Astrocyte (in vitro differentiated cells and primary cell): Measurements from ENCODE around the gene TSC2. TPM values are rescaled to one million over a fixed set of nuclear protein-coding genes. Genes with fewer than 3 reads are reported as not detected.
"Not testable (repeated sequence)": the region's sequence is repeated elsewhere in the genome, so short reads cannot be mapped to it uniquely, and the experiment has no call there.

Source experiments
- DNase-seq: peaks from one replicate; pipeline ENCODE4 v3.0.0-alpha.2; 2010; ENCODE audit warnings: low read depth
- FAIRE-seq: peaks from 2 replicates; lab custom pipeline; 2011; peaks lifted over from hg19 to GRCh38; lab: Jason Lieb, UNC
- H2AFZ ChIP-seq: 2 replicates; pipeline ENCODE4 v1.6.0; 2012; ENCODE audit warnings: low read depth, low read length, inconsistent platforms
- H3K27ac ChIP-seq: 2 replicates; pipeline ENCODE4 v1.5.1; 2011; ENCODE audit warnings: low read depth, low read length, inconsistent platforms
- H3K27me3 ChIP-seq: 2 replicates; pipeline ENCODE4 v1.6.0; 2011; ENCODE audit warnings: low read length, inconsistent platforms; ENCODE audit not compliant: insufficient read depth
- H3K36me3 ChIP-seq: 2 replicates; pipeline ENCODE4 v1.5.1; 2011; ENCODE audit warnings: low read length, inconsistent platforms; ENCODE audit not compliant: insufficient read depth
- H3K4me1 ChIP-seq: 2 replicates; pipeline ENCODE4 v1.5.1; 2011; ENCODE audit warnings: low read length, inconsistent platforms; ENCODE audit not compliant: insufficient read depth
- H3K4me2 ChIP-seq: 2 replicates; pipeline ENCODE4 v1.6.0; 2012; ENCODE audit warnings: low read length, inconsistent platforms
- H3K4me3 ChIP-seq: 2 replicates; pipeline ENCODE4 v1.5.1; 2011; ENCODE audit warnings: low read depth, mild to moderate bottlenecking, low read length, inconsistent platforms; ENCODE audit not compliant: insufficient read depth
- H3K79me2 ChIP-seq: 2 replicates; pipeline ENCODE4 v1.6.0; 2012; ENCODE audit warnings: mild to moderate bottlenecking, low read length, inconsistent platforms; ENCODE audit not compliant: insufficient read depth
- H3K9ac ChIP-seq: 2 replicates; pipeline ENCODE4 v1.6.0; 2012; ENCODE audit warnings: mild to moderate bottlenecking, low read length, inconsistent platforms
- H3K9me3 ChIP-seq: 2 replicates; pipeline ENCODE4 v1.5.1; 2012; ENCODE audit warnings: low read depth, mild to moderate bottlenecking, low read length, inconsistent platforms; ENCODE audit not compliant: insufficient read depth
- H4K20me1 ChIP-seq: 2 replicates; pipeline ENCODE4 v1.6.0; 2012; ENCODE audit warnings: low read length, inconsistent platforms; ENCODE audit not compliant: insufficient read depth
- H3K27ac Mint-ChIP-seq: one replicate; pipeline ENCODE4 v1.8.0; 2021; ENCODE audit warnings: mild to moderate bottlenecking, mixed read lengths; ENCODE audit not compliant: unreplicated experiment
- H3K27me3 Mint-ChIP-seq: one replicate; pipeline ENCODE4 v1.8.0; 2021; ENCODE audit warnings: low read depth, mixed read lengths; ENCODE audit not compliant: unreplicated experiment
- H3K36me3 Mint-ChIP-seq: one replicate; pipeline ENCODE4 v1.8.0; 2021; ENCODE audit warnings: low read depth, mixed read lengths; ENCODE audit not compliant: unreplicated experiment
- H3K4me1 Mint-ChIP-seq: one replicate; pipeline ENCODE4 v1.8.0; 2021; ENCODE audit warnings: low read depth, mixed read lengths; ENCODE audit not compliant: unreplicated experiment
- H3K4me3 Mint-ChIP-seq: one replicate; pipeline ENCODE4 v1.8.0; 2021; ENCODE audit warnings: mild to moderate bottlenecking, moderate library complexity, mixed read lengths; ENCODE audit not compliant: unreplicated experiment
- H3K9me3 Mint-ChIP-seq: one replicate; pipeline ENCODE4 v1.8.0; 2021; ENCODE audit warnings: mild to moderate bottlenecking, mixed read lengths; ENCODE audit not compliant: unreplicated experiment
- microRNA-seq: library from miRNA; unstranded; fragments of <30 nt; microRNA quantifications from one replicate; pipeline ENCODE4 v1.2.0, GENCODE V29; 2020
- total RNA-seq: library from RNA; stranded (reverse); gene quantifications from 2 replicates; pipeline ENCODE4 v1.2.1, GENCODE V29; 2021

TSC2 gene
- total RNA-seq, 1 donor from 2014 or later: 89.5 TPM

GRCh38 chr16:2129890-2130447 is 82.2 kb downstream of the TSC2 start:
- Histone ChIP-seq H3K79me2 (peaks cover 48% of the 10 kb centered on the region), H3K4me1 (peaks cover 31% of the 10 kb centered on the region)
- H3K9me3 Mint-ChIP-seq, H3K9me3 ChIP-seq, H3K36me3 Mint-ChIP-seq, DNase-seq, FAIRE-seq, H3K27me3 Mint-ChIP-seq, H3K9ac ChIP-seq, H3K36me3 ChIP-seq, H3K27ac Mint-ChIP-seq, H3K4me3 Mint-ChIP-seq, H3K4me2 ChIP-seq, H3K27me3 ChIP-seq, H2AFZ ChIP-seq, H3K27ac ChIP-seq, H3K4me3 ChIP-seq, H4K20me1 ChIP-seq: not testable (repeated sequence)
- H3K4me1 Mint-ChIP-seq: peaks cover 15% of the 10 kb centered on the region

- not testable (repeated sequence) for H3K36me3 ChIP-seq, H3K9ac ChIP-seq, H3K4me3 ChIP-seq, H3K4me1 Mint-ChIP-seq, H3K4me1 ChIP-seq, DNase-seq, H3K27ac ChIP-seq, FAIRE-seq, H3K36me3 Mint-ChIP-seq, H3K27me3 Mint-ChIP-seq, H3K4me3 Mint-ChIP-seq, H3K9me3 ChIP-seq, H4K20me1 ChIP-seq, H3K9me3 Mint-ChIP-seq, H3K27me3 ChIP-seq, H2AFZ ChIP-seq, H3K27ac Mint-ChIP-seq
- H3K79me2 ChIP-seq: peaks cover 26% of the 10 kb centered on the region
- peak overlapping the region; percentile 26 for H3K4me2 ChIP-seq
Measured at GRCh38 chr16:2133797-2134196, 86.0 kb downstream of the TSC2 start.

GRCh38 chr16:2135071-2135470 is 87.3 kb downstream of the TSC2 start:
- DNase-seq, FAIRE-seq, H3K9me3 Mint-ChIP-seq, H3K36me3 Mint-ChIP-seq, H3K9me3 ChIP-seq, H3K27ac Mint-ChIP-seq, H3K27ac ChIP-seq, H3K27me3 ChIP-seq, H3K36me3 ChIP-seq, H3K4me1 Mint-ChIP-seq, H3K27me3 Mint-ChIP-seq, H4K20me1 ChIP-seq, H3K4me1 ChIP-seq, H2AFZ ChIP-seq: not testable (repeated sequence)
- Histone ChIP-seq H3K4me2 (peak overlapping the region; percentile 70), H3K9ac (peak overlapping the region; percentile 62), H3K79me2 (peaks cover 23% of the 10 kb centered on the region), H3K4me3 (peak overlapping the region; percentile 46)
- H3K4me3 Mint-ChIP-seq: peak overlapping the region; percentile 85

- not testable (repeated sequence) for H4K20me1 ChIP-seq, H3K27me3 Mint-ChIP-seq, FAIRE-seq, H3K27me3 ChIP-seq, H3K36me3 Mint-ChIP-seq, H3K4me1 Mint-ChIP-seq, H3K9me3 Mint-ChIP-seq, H3K36me3 ChIP-seq, H3K9me3 ChIP-seq, H3K4me1 ChIP-seq
- H3K27ac ChIP-seq: peak within 1 kb of the TSS; percentile 12
- H3K9ac ChIP-seq: peak within 1 kb of the TSS; percentile 62
- peak within 1 kb of the TSS; percentile 46 for H3K4me3 ChIP-seq
- peak within 1 kb of the TSS; percentile 97 for H3K27ac Mint-ChIP-seq
- peak; percentile 77 for DNase-seq
- H3K4me3 Mint-ChIP-seq: peak within 1 kb of the TSS; percentile 90
- peak within 1 kb of the TSS; percentile 85 for H2AFZ ChIP-seq
- H3K79me2 ChIP-seq: peaks cover 14% of the 10 kb centered on the region
- H3K4me2 ChIP-seq: peak within 1 kb of the TSS; percentile 82
Measured at GRCh38 chr16:2135770-2136490, 88.1 kb downstream of the TSC2 start, which contains the start of gene PKD1. TSS of gene PKD1 (minus strand) at chr16:2135898. CDS start at chr16:2135689, 209 bp downstream.

Small RNA genes within 50 kb of the gene (microRNA-seq; reads per million reads assigned to microRNA genes)
- gene MIR1225 (1.1 reads per million), gene MIR3180-5 (not detected), gene MIR4516 (not detected), gene MIR6511B1 (not detected)

Other genes with a start within 250 kb of the TSC2 start
- gene HAGH, start 221.2 kb upstream of the TSC2 start, total RNA-seq: 35.9 and 36.9 TPM in 2 replicates
- 24.0 and 25.8 TPM in 2 replicates for gene FAHD1, start 220.8 kb upstream of the TSC2 start, total RNA-seq
- gene MEIOB, start 175.8 kb upstream of the TSC2 start, total RNA-seq: 0.16 TPM in 1 of 2 replicates, not detected in the other
- gene HS3ST6, start 129.6 kb upstream of the TSC2 start, total RNA-seq: not detected in 2 replicates
- gene MSRB1, start 104.8 kb upstream of the TSC2 start, total RNA-seq: 23.7 and 25.8 TPM in 2 replicates
- not detected in 2 replicates for gene RPL3L, start 93.3 kb upstream of the TSC2 start, total RNA-seq
- 149 and 153 TPM in 2 replicates for gene NDUFB10, start 88.4 kb upstream of the TSC2 start, total RNA-seq
- 2,350 and 2,534 TPM in 2 replicates for gene RPS2, start 83.2 kb upstream of the TSC2 start, total RNA-seq
- gene RNF151, start 81.1 kb upstream of the TSC2 start, total RNA-seq: not detected in 2 replicates
- 24.4 and 28.5 TPM in 2 replicates for gene TBL3, start 75.9 kb upstream of the TSC2 start, total RNA-seq
- 0.89 TPM in 1 of 2 replicates, not detected in the other for gene NOXO1, start 66.5 kb upstream of the TSC2 start, total RNA-seq
- gene GFER, start 63.8 kb upstream of the TSC2 start, total RNA-seq: 30.4 and 32.1 TPM in 2 replicates
- 4.8 and 6.0 TPM in 2 replicates for gene SYNGR3, start 58.0 kb upstream of the TSC2 start, total RNA-seq
- gene ZNF598, start 38.2 kb upstream of the TSC2 start, total RNA-seq: 46.0 and 50.0 TPM in 2 replicates
- gene NPW, start 28.2 kb upstream of the TSC2 start, total RNA-seq: 2.1 and 2.9 TPM in 2 replicates
- gene NHERF2, start 21.1 kb upstream of the TSC2 start, total RNA-seq: 92.5 and 106 TPM in 2 replicates
- 13.2 and 13.7 TPM in 2 replicates for gene NTHL1, start 151 bp upstream of the TSC2 start, total RNA-seq
- gene PKD1, start 87.9 kb downstream of the TSC2 start, total RNA-seq: 112 and 128 TPM in 2 replicates
- 1.2 and 1.4 TPM in 2 replicates for gene RAB26, start 100.6 kb downstream of the TSC2 start, total RNA-seq
- gene TRAF7, start 107.8 kb downstream of the TSC2 start, total RNA-seq: 92.1 and 93.1 TPM in 2 replicates
- gene CASKIN1, start 148.6 kb downstream of the TSC2 start, total RNA-seq: 0.66 and 1.3 TPM in 2 replicates
- 32.6 and 34.7 TPM in 2 replicates for gene MLST8, start 157.5 kb downstream of the TSC2 start, total RNA-seq
- 6.4 and 7.0 TPM in 2 replicates for gene BRICD5, start 162.9 kb downstream of the TSC2 start, total RNA-seq
- gene PGP, start 166.9 kb downstream of the TSC2 start, total RNA-seq: 19.4 and 21.1 TPM in 2 replicates
- 22.5 and 22.8 TPM in 2 replicates for gene E4F1, start 175.6 kb downstream of the TSC2 start, total RNA-seq
- 1.2 and 1.3 TPM in 2 replicates for gene DNASE1L2, start 188.5 kb downstream of the TSC2 start, total RNA-seq
- 53.4 and 56.4 TPM in 2 replicates for gene ECI1, start 203.6 kb downstream of the TSC2 start, total RNA-seq
- gene RNPS1, start 220.1 kb downstream of the TSC2 start, total RNA-seq: 193 and 209 TPM in 2 replicates